HFF-Myc (cell line): Measurements from ENCODE around the gene DEFB123.

ENCODE experiments used
- DNase-seq: peaks from one replicate; pipeline ENCODE4 v3.0.0-alpha.2; 2011; ENCODE audit warnings: low read depth; ENCODE audit errors: extremely low read depth
- H3K4me3 ChIP-seq: replicated peaks from 2 replicates; pipeline ENCODE4 v1.5.1; 2011; ENCODE audit warnings: low read depth, mild to moderate bottlenecking, control low read depth, low read length
- CTCF ChIP-seq: IDR thresholded peaks from 2 replicates; pipeline ENCODE4 v1.5.1; 2012; ENCODE audit warnings: mild to moderate bottlenecking, low read depth, low read length, control low read depth; ENCODE audit errors: missing control alignments

The DEFB123 gene

DNA sequence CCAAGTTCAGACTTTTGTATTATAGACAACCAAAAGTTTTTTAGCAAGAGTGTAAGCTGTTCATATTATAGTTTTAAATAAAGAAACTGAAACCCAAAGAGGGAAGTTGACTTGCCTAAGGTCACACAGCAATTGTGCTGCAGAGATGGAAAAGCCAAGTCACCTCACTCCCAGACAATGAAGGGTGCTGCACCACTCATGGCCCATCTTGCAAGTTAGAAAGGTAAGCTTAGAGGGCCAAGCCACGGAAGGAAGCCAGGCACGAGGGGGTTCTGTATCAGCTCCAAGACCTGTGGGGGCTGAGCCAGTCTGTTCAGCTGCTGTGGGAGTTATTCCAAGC, 33.6 kb downstream of the DEFB123 start:
- no peak overlapping the region for H3K4me3 ChIP-seq
- no peak for TF ChIP-seq CTCF
- DNase-seq: no peak

GRCh38 chr20:31474758-31475427, 34.5 kb downstream of the DEFB123 start, which contains the start of the genes DEFB124 and REM1:
Gene DEFB124, minus strand, starts transcription at chr20:31475127. Its CDS starts 2,114 bp downstream, at chr20:31473013.
Gene REM1, plus strand, starts transcription at chr20:31475288. Its CDS starts 1,158 bp downstream, at chr20:31476446.
- no peak for DNase-seq
- TF ChIP-seq CTCF: no peak
- H3K4me3 ChIP-seq: no peak within 1 kb of the TSS

DNA sequence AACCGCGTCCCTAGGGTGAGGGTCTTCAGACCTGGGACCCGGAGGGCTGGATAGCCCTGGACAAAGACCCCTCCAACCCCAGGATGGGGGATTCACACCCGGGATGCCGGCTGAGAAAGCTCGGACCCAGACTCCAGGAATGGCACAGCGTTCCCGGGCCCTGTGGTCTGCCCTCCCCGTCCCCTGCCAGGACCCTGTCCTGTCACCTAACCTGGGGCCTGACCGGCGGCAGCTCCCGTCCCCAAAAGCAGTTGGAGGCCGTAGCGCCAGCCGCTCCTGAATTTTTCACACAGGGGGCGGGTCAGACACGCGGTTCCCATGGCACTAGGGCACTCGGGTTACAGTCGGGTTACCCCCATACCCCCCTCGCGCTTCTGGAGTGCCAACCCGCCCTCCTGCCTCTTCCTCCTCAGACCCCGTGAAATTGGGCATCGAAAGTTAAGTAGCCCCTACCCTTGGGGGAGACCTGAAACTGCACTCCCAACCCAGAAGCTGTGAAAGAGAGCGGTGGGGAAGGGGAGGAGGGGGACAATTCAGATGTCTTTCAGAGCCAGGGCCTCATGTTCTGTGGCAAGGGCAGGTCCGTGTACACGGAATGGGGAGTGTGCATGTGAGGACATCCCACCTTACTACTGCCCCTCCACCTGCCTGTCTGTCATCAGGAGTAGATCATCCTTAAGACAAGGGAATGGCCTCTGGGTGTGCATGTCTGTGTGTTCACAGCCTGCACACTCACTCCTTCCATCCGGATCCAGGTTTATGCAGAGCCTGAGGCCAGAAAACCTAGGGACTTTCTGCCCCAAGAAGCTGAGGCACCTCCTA, 35.3 kb downstream of the DEFB123 start:
- DNase-seq: no peak
- H3K4me3 ChIP-seq: no peak overlapping the region
- no peak for TF ChIP-seq CTCF

DNA sequence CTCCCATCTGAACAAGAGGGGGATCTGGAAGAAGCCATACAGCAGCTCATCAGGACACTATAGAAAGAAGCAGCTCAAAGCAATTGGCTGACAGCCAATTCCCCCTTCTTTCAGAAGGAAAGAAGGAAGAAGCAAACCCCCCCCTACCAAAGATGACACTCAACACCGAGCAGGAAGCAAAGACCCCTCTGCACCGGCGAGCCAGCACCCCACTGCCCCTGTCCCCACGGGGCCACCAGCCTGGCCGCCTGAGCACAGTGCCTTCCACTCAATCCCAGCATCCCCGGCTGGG, 35.8 kb downstream of the DEFB123 start:
- no peak for DNase-seq
- TF ChIP-seq CTCF: no peak
- H3K4me3 ChIP-seq: no peak overlapping the region

DNA sequence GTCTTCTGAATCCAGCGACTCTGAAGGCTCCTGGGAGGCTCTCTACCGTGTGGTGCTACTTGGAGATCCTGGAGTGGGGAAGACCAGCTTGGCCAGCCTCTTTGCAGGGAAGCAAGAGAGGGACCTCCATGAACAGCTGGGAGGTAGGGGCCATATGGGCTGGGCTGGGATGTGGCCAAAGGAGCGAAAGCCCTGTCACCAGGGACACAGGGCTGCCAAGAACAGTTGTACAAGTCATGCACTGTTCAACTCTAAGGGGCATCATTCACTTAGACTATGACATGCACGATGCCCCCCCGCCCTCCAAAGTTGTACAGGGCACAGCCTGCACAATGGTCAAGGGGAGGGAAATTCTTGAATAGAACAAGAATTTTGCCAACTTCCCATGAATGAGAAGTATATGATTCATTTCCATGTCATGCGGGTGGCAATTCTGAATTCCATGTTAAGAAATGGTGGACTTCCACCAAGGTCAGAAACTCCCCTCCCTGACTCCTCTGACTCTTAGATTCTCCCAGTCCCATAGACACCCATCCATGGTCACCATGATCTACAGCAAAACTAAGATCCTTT, 36.3 kb downstream of the DEFB123 start:
- DNase-seq: no peak
- no peak overlapping the region for H3K4me3 ChIP-seq
- TF ChIP-seq CTCF: no peak

DNA sequence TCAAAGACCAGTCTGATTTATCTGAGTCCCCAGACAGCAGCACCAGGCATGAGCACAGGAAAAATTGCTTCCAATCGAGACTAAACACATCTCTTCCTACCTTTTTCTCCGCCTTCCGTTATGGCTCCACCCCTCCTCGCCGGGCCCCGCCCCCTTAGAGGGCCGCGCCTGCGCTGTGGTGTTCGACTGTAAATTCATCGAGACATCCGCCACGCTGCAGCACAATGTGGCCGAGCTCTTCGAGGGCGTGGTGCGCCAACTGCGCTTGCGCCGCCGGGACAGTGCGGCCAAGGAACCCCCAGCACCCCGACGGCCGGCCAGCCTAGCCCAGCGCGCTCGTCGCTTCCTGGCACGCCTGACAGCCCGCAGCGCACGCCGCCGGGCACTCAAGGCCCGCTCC, 43.6 kb downstream of the DEFB123 start:
- DNase-seq: no peak
- TF ChIP-seq CTCF: no peak
- H3K4me3 ChIP-seq: no peak overlapping the region
